GM23338 (cell line): ENCODE results near the gene DSCAML1. TPM values are rescaled to one million over a fixed set of nuclear protein-coding genes. Genes with fewer than 3 reads are reported as not detected.

ENCODE experiments used
- ATAC-seq: fragments of 200-7000 bp; cut with Tn5 transposase; 3 replicates; pipeline ENCODE4 v1.9.1; 2020
- DNase-seq: peaks from one replicate; pipeline ENCODE4 v3.0.0-alpha.2; 2015; ENCODE audit warnings: low spot score
- H2AFZ ChIP-seq: fragments of 200-600 bp; sonication (generic); 2 replicates; pipeline ENCODE4 v1.8.0; 2016; ENCODE audit warnings: antibody characterized with exemption, mild to moderate bottlenecking, moderate library complexity
- H3F3A ChIP-seq: fragments of 200-600 bp; sonication (generic); replicated peaks from 2 replicates; pipeline ENCODE4 v1.8.0; 2017; ENCODE audit warnings: antibody characterized with exemption, mixed run types, low read depth
- H3K27ac ChIP-seq: fragments of 200-600 bp; sonication (generic); 2 replicates; pipeline ENCODE4 v1.6.1; 2016; ENCODE audit warnings: low read depth
- H3K27me3 ChIP-seq: fragments of 200-600 bp; sonication (generic); 2 replicates; pipeline ENCODE4 v1.8.0; 2016; ENCODE audit warnings: mild to moderate bottlenecking, mixed run types, moderate library complexity; ENCODE audit not compliant: insufficient read depth
- H3K36me3 ChIP-seq: fragments of 200-600 bp; sonication (generic); 2 replicates; pipeline ENCODE4 v1.8.0; 2016; ENCODE audit warnings: mild to moderate bottlenecking; ENCODE audit not compliant: insufficient read depth
- H3K4me1 ChIP-seq: fragments of 200-600 bp; sonication (generic); 2 replicates; pipeline ENCODE4 v1.8.0; 2016; ENCODE audit warnings: mild to moderate bottlenecking, moderate library complexity; ENCODE audit not compliant: insufficient read depth
- H3K4me2 ChIP-seq: fragments of 200-600 bp; sonication (generic); 2 replicates; pipeline ENCODE4 v1.7.1; 2017; ENCODE audit warnings: mixed run types
- H3K4me3 ChIP-seq: fragments of 200-600 bp; sonication (generic); 2 replicates; pipeline ENCODE4 v1.6.1; 2016; ENCODE audit warnings: mixed run types
- H3K79me2 ChIP-seq: fragments of 200-600 bp; sonication (generic); replicated peaks from 2 replicates; pipeline ENCODE4 v1.8.0; 2017; ENCODE audit warnings: mild to moderate bottlenecking; ENCODE audit not compliant: insufficient read depth
- H3K9me2 ChIP-seq: fragments of 200-600 bp; sonication (generic); 2 replicates; pipeline ENCODE4 v1.8.0; 2017; ENCODE audit not compliant: insufficient read depth
- H4K20me1 ChIP-seq: fragments of 200-600 bp; sonication (generic); replicated peaks from 2 replicates; pipeline ENCODE4 v1.8.0; 2017; ENCODE audit warnings: mild to moderate bottlenecking; ENCODE audit not compliant: insufficient read depth
- H3K27ac Mint-ChIP-seq: 2 replicates; pipeline ENCODE4 v1.8.0; 2020; ENCODE audit warnings: inconsistent platforms, mild to moderate bottlenecking, moderate library complexity, mixed read lengths
- H3K27me3 Mint-ChIP-seq: 3 replicates; pipeline ENCODE4 v1.8.0; 2022; ENCODE audit warnings: low read depth, mild to moderate bottlenecking, moderate library complexity, mixed read lengths, inconsistent platforms; ENCODE audit not compliant: insufficient read depth, poor library complexity
- H3K36me3 Mint-ChIP-seq: 3 replicates; pipeline ENCODE4 v1.8.0; 2021; ENCODE audit warnings: low read depth, mild to moderate bottlenecking, inconsistent platforms, moderate library complexity, mixed read lengths
- H3K4me1 Mint-ChIP-seq: 3 replicates; pipeline ENCODE4 v1.8.0; 2020; ENCODE audit warnings: mild to moderate bottlenecking, inconsistent platforms, mixed read lengths
- H3K4me3 Mint-ChIP-seq: 3 replicates; pipeline ENCODE4 v1.8.0; 2021; ENCODE audit warnings: moderate library complexity, mild to moderate bottlenecking, inconsistent platforms, mixed read lengths
- H3K9me3 Mint-ChIP-seq: 3 replicates; pipeline ENCODE4 v1.8.0; 2020; ENCODE audit warnings: moderate library complexity, mild to moderate bottlenecking, inconsistent platforms, mixed read lengths
- CREB1 ChIP-seq: fragments of 250-450 bp; sonication (Bioruptor Pico); IDR thresholded peaks from 2 replicates; pipeline ENCODE4 v1.5.0; 2020; ENCODE audit warnings: low read depth, mild to moderate bottlenecking, moderate library complexity
- EZH2 ChIP-seq: fragments of 200-600 bp; sonication (generic); IDR thresholded peaks from one replicate; pipeline ENCODE4 v1.8.0; 2017; ENCODE audit warnings: antibody characterized with exemption, mild to moderate bottlenecking, low read depth; ENCODE audit not compliant: unreplicated experiment
- EZH2phosphoT487 ChIP-seq: fragments of 200-600 bp; sonication (generic); IDR thresholded peaks from one replicate; pipeline ENCODE4 v1.8.1; 2018; ENCODE audit warnings: antibody characterized with exemption; ENCODE audit not compliant: unreplicated experiment
- JUNB ChIP-seq: IDR thresholded peaks from one replicate; pipeline ENCODE4 v1.6.1; 2016; ENCODE audit warnings: antibody characterized with exemption; ENCODE audit not compliant: unreplicated experiment
- NANOG ChIP-seq: IDR thresholded peaks from 2 replicates; pipeline ENCODE4 v1.6.1; 2016; ENCODE audit warnings: antibody characterized with exemption, borderline replicate concordance
- POLR2AphosphoS5 ChIP-seq: IDR thresholded peaks from 2 replicates; pipeline ENCODE4 v1.6.1; 2016; ENCODE audit warnings: antibody characterized with exemption, low read depth
- STAT1 ChIP-seq: IDR thresholded peaks from one replicate; pipeline ENCODE4 v1.6.1; 2016; ENCODE audit warnings: antibody characterized with exemption; ENCODE audit not compliant: unreplicated experiment
- ZNF114 ChIP-seq: fragments of 250-450 bp; sonication (Bioruptor Pico); IDR thresholded peaks from 2 replicates; pipeline ENCODE4 v1.5.0; 2020; ENCODE audit warnings: mild to moderate bottlenecking, moderate library complexity
- ZNF331 ChIP-seq: fragments of 250-450 bp; sonication (Bioruptor Pico); IDR thresholded peaks from 2 replicates; pipeline ENCODE4 v1.5.0; 2020; ENCODE audit warnings: low read depth, mild to moderate bottlenecking, moderate library complexity
- polyA plus RNA-seq: library from polyadenylated mRNA; unstranded; fragments of >200 nt; fragmentation: Nextera tagmentation; extraction: Ambion mirVana; gene quantifications from 2 replicates; pipeline ENCODE4 v1.2.1, GENCODE V29; 2016
- total RNA-seq: library from RNA; depleted of rRNA; stranded (reverse); fragments of >200 nt; shearing (Covaris generic); gene quantifications from 2 replicates; pipeline ENCODE4 v1.2.3, GENCODE V29; 2014
- TF ChIP-seq, protein P1 (sequence below): IDR thresholded peaks from one replicate; pipeline ENCODE4 v1.6.1; 2018; ENCODE audit warnings: antibody characterized with exemption; ENCODE audit not compliant: unreplicated experiment
- TF ChIP-seq, protein P2 (sequence below): IDR thresholded peaks from 2 replicates; pipeline ENCODE4 v1.6.1; 2016; ENCODE audit warnings: antibody characterized with exemption
- TF ChIP-seq, protein P3 (sequence below): fragments of 250-450 bp; sonication (Bioruptor Pico); IDR thresholded peaks from 2 replicates; pipeline ENCODE4 v1.5.0; 2020; ENCODE audit warnings: mild to moderate bottlenecking, moderate library complexity
- TF ChIP-seq, protein P4 (sequence below), 2 experiments: fragments of 200-600 bp in 1 of 2; sonication (generic) in 1 of 2; conservative IDR thresholded peaks; 2 replicates each; pipeline versions ENCODE4 v1.5.1 to v1.6.1; 2016 to 2017; ENCODE audit warnings: antibody characterized with exemption in 2 of 2, low read depth in 2 of 2, mild to moderate bottlenecking in 2 of 2, moderate library complexity in 1 of 2

Gene DSCAML1
- total and polyA plus RNA-seq, 2 experiments from 2014 or later = 0.17 TPM; not detected in 1

DNA sequence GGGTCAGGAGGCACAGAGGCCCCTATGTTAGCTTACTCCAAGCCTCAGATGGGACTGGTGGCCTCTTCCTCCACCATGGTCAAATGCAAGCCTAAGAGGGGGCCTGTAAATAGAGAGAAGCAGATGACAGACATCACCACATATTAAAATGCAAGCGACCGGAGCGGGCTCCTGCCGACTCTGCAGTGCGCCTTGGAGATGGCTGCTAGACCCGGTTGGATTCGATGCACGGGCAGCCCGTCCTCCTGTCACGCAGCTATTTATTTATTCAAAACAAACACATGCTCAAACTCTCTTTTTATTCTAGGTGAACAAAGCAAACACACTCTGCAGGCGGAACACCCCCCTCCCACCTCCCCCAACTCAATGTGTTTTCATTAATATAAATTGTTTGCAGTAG is 208.0 kb downstream of the DSCAML1 start (continued):
- TF ChIP-seq, protein P1, sequence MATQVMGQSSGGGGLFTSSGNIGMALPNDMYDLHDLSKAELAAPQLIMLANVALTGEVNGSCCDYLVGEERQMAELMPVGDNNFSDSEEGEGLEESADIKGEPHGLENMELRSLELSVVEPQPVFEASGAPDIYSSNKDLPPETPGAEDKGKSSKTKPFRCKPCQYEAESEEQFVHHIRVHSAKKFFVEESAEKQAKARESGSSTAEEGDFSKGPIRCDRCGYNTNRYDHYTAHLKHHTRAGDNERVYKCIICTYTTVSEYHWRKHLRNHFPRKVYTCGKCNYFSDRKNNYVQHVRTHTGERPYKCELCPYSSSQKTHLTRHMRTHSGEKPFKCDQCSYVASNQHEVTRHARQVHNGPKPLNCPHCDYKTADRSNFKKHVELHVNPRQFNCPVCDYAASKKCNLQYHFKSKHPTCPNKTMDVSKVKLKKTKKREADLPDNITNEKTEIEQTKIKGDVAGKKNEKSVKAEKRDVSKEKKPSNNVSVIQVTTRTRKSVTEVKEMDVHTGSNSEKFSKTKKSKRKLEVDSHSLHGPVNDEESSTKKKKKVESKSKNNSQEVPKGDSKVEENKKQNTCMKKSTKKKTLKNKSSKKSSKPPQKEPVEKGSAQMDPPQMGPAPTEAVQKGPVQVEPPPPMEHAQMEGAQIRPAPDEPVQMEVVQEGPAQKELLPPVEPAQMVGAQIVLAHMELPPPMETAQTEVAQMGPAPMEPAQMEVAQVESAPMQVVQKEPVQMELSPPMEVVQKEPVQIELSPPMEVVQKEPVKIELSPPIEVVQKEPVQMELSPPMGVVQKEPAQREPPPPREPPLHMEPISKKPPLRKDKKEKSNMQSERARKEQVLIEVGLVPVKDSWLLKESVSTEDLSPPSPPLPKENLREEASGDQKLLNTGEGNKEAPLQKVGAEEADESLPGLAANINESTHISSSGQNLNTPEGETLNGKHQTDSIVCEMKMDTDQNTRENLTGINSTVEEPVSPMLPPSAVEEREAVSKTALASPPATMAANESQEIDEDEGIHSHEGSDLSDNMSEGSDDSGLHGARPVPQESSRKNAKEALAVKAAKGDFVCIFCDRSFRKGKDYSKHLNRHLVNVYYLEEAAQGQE = no peak
- TF ChIP-seq NANOG = no peak
- TF ChIP-seq ZNF114 (CRISPR knock-in tag) = no peak
- TF ChIP-seq POLR2AphosphoS5 = no peak
- TF ChIP-seq JUNB = no peak
- TF ChIP-seq ZNF331 (CRISPR knock-in tag) = no peak
- TF ChIP-seq EZH2 = no peak

DNA sequence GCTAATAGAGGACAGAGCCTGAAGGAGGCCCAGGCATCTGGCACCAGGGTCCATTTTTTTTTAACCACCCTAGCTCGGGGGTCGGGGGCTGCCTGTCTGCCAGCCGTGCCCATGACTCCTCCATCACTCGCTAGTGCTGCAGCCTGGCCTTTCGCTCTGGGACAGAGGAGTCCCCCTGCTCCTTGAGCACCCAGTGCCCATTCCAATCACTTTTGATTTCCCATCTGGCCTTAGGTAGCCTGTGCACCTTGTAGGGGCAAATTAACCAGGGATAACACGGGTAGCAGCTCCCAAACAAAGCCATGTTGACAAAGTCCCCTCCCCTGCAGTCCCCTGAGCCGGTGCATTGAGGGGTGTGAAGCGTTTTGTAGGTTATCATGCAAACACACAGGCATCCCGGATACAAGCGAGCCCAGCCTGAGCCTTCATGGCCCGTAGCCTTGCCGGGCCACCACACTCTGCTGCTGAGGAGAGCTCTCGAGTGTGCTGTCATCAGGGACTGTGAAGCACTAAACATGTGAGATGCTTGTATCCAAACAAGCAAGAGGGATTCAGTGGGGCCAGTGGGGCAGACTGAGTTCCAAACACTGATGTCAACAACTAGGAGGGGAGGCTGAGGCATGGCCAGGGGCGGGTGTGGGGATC is 208.7 kb downstream of the DSCAML1 start:
- Mint-ChIP-seq H3K9me3 (no peaks in the 10 kb centered on the region), H3K27me3 (peaks cover 13% of the 10 kb centered on the region)
- no peaks in the 10 kb centered on the region for H3K27me3 ChIP-seq
- TF ChIP-seq, protein P2, sequence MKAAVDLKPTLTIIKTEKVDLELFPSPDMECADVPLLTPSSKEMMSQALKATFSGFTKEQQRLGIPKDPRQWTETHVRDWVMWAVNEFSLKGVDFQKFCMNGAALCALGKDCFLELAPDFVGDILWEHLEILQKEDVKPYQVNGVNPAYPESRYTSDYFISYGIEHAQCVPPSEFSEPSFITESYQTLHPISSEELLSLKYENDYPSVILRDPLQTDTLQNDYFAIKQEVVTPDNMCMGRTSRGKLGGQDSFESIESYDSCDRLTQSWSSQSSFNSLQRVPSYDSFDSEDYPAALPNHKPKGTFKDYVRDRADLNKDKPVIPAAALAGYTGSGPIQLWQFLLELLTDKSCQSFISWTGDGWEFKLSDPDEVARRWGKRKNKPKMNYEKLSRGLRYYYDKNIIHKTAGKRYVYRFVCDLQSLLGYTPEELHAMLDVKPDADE = no peak
- TF ChIP-seq, protein P3, sequence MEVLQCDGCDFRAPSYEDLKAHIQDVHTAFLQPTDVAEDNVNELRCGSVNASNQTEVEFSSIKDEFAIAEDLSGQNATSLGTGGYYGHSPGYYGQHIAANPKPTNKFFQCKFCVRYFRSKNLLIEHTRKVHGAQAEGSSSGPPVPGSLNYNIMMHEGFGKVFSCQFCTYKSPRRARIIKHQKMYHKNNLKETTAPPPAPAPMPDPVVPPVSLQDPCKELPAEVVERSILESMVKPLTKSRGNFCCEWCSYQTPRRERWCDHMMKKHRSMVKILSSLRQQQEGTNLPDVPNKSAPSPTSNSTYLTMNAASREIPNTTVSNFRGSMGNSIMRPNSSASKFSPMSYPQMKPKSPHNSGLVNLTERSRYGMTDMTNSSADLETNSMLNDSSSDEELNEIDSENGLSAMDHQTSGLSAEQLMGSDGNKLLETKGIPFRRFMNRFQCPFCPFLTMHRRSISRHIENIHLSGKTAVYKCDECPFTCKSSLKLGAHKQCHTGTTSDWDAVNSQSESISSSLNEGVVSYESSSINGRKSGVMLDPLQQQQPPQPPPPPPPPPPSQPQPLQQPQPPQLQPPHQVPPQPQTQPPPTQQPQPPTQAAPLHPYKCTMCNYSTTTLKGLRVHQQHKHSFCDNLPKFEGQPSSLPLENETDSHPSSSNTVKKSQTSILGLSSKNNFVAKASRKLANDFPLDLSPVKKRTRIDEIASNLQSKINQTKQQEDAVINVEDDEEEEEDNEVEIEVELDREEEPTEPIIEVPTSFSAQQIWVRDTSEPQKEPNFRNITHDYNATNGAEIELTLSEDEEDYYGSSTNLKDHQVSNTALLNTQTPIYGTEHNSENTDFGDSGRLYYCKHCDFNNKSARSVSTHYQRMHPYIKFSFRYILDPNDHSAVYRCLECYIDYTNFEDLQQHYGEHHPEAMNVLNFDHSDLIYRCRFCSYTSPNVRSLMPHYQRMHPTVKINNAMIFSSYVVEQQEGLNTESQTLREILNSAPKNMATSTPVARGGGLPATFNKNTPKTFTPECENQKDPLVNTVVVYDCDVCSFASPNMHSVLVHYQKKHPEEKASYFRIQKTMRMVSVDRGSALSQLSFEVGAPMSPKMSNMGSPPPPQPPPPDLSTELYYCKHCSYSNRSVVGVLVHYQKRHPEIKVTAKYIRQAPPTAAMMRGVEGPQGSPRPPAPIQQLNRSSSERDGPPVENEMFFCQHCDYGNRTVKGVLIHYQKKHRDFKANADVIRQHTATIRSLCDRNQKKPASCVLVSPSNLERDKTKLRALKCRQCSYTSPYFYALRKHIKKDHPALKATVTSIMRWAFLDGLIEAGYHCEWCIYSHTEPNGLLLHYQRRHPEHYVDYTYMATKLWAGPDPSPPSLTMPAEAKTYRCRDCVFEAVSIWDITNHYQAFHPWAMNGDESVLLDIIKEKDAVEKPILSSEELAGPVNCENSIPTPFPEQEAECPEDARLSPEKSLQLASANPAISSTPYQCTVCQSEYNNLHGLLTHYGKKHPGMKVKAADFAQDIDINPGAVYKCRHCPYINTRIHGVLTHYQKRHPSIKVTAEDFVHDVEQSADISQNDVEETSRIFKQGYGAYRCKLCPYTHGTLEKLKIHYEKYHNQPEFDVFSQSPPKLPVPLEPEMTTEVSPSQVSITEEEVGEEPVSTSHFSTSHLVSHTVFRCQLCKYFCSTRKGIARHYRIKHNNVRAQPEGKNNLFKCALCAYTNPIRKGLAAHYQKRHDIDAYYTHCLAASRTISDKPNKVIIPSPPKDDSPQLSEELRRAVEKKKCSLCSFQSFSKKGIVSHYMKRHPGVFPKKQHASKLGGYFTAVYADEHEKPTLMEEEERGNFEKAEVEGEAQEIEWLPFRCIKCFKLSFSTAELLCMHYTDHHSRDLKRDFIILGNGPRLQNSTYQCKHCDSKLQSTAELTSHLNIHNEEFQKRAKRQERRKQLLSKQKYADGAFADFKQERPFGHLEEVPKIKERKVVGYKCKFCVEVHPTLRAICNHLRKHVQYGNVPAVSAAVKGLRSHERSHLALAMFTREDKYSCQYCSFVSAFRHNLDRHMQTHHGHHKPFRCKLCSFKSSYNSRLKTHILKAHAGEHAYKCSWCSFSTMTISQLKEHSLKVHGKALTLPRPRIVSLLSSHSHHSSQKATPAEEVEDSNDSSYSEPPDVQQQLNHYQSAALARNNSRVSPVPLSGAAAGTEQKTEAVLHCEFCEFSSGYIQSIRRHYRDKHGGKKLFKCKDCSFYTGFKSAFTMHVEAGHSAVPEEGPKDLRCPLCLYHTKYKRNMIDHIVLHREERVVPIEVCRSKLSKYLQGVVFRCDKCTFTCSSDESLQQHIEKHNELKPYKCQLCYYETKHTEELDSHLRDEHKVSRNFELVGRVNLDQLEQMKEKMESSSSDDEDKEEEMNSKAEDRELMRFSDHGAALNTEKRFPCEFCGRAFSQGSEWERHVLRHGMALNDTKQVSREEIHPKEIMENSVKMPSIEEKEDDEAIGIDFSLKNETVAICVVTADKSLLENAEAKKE (CRISPR knock-in tag) = no peak
- TF ChIP-seq EZH2 (no peak), STAT1 (no peak), ZNF331 (CRISPR knock-in tag) (no peak), CREB1 (CRISPR knock-in tag) (no peak), ZNF114 (CRISPR knock-in tag) (no peak), EZH2phosphoT487 (no peak)
- TF ChIP-seq, protein P4, sequence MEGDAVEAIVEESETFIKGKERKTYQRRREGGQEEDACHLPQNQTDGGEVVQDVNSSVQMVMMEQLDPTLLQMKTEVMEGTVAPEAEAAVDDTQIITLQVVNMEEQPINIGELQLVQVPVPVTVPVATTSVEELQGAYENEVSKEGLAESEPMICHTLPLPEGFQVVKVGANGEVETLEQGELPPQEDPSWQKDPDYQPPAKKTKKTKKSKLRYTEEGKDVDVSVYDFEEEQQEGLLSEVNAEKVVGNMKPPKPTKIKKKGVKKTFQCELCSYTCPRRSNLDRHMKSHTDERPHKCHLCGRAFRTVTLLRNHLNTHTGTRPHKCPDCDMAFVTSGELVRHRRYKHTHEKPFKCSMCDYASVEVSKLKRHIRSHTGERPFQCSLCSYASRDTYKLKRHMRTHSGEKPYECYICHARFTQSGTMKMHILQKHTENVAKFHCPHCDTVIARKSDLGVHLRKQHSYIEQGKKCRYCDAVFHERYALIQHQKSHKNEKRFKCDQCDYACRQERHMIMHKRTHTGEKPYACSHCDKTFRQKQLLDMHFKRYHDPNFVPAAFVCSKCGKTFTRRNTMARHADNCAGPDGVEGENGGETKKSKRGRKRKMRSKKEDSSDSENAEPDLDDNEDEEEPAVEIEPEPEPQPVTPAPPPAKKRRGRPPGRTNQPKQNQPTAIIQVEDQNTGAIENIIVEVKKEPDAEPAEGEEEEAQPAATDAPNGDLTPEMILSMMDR (conservative IDR thresholded peaks at IDR 0.05; ENCODE audit: low read depth in 2 of 2) = no peak

More for the DNA sequence above, 208.7 kb downstream of the DSCAML1 start:
- Histone ChIP-seq H3K27ac (no peak overlapping the region), H4K20me1 (no peaks in the 10 kb centered on the region), H3K4me1 (peaks cover 11% of the 10 kb centered on the region), H2AFZ (no peak overlapping the region), H3K4me3 (no peak overlapping the region), H3K79me2 (no peaks in the 10 kb centered on the region), H3K4me2 (no peak overlapping the region), H3F3A (no peaks in the 10 kb centered on the region), H3K36me3 (no peaks in the 10 kb centered on the region), H3K9me2 (no peaks in the 10 kb centered on the region)
- ATAC-seq = no peak
- no peak for DNase-seq
- Mint-ChIP-seq H3K4me1 (peaks cover 18% of the 10 kb centered on the region), H3K27ac (no peak overlapping the region), H3K4me3 (no peak overlapping the region), H3K36me3 (no peaks in the 10 kb centered on the region)
